SK-N-SH (cell line): ENCODE data around the gene AGPAT3. TPM values are rescaled to one million over a fixed set of nuclear protein-coding genes. Genes with fewer than 3 reads are reported as not detected.

Experiments
- CTCF ChIA-PET: fragments of 300-600, 350-600 bp; formaldehyde crosslinking; extraction: SDS; loops from one replicate; lab custom pipeline; 2021; lab: Yijun Ruan, JAX
- POLR2A ChIA-PET: fragments of 350-600 bp; sonication (Branson Sonifier 250); formaldehyde crosslinking; extraction: SDS; loops from one replicate; lab custom pipeline; 2020; ENCODE audit warnings: antibody characterized with exemption, inconsistent platforms; lab: Yijun Ruan, JAX
- DNase-seq: peaks from one replicate; pipeline ENCODE4 v3.0.0; 2012
- H2AFZ ChIP-seq: fragments of 200-600 bp; sonication (generic); 2 replicates; pipeline ENCODE4 v1.8.1; 2016; ENCODE audit warnings: antibody characterized with exemption, mild to moderate bottlenecking, low read depth
- H3F3A ChIP-seq: fragments of 200-600 bp; sonication (generic); replicated peaks from 2 replicates; pipeline ENCODE3; 2016; ENCODE audit warnings: antibody characterized with exemption, mild to moderate bottlenecking; ENCODE audit not compliant: insufficient read depth
- H3K27ac ChIP-seq, 2 experiments: fragments of 200-500 bp in 1 of 2; fragments of 200-600 bp in 1 of 2; sonication (Bioruptor generic) in 1 of 2; sonication (generic), shearing (Covaris generic) in 1 of 2; 2 replicates each; pipeline versions ENCODE4 v1.5.1 to v1.6.1; 2014 to 2016; ENCODE audit warnings: low read depth in 2 of 2, inconsistent platforms in 1 of 2, low read length in 1 of 2, mild to moderate bottlenecking in 1 of 2, mixed read lengths in 1 of 2
- H3K27me3 ChIP-seq: fragments of 200-600 bp; sonication (generic), shearing (Covaris generic); 2 replicates; pipeline ENCODE4 v1.6.1; 2016; ENCODE audit warnings: mixed run types; ENCODE audit not compliant: insufficient read depth
- H3K36me3 ChIP-seq, 2 experiments: fragments of 200-500 bp in 1 of 2; fragments of 200-600 bp in 1 of 2; sonication (Bioruptor generic) in 1 of 2; sonication (generic) in 1 of 2; replicated peaks in 1 of 2; 2 replicates each; pipeline versions ENCODE3 to v1.5.1; 2014 to 2016; ENCODE audit warnings: low read length in 1 of 2, mild to moderate bottlenecking in 1 of 2; ENCODE audit not compliant: insufficient read depth in 2 of 2, control insufficient read depth in 1 of 2
- H3K4me1 ChIP-seq, 2 experiments: fragments of 200-500 bp in 1 of 2; fragments of 200-600 bp in 1 of 2; sonication (Bioruptor generic) in 1 of 2; sonication (generic), shearing (Covaris generic) in 1 of 2; 2 replicates each; pipeline versions ENCODE4 v1.5.1 to v1.6.1; 2014 to 2016; ENCODE audit warnings: low read depth in 1 of 2, low read length in 1 of 2, mixed run types in 1 of 2; ENCODE audit not compliant: insufficient read depth in 2 of 2, control insufficient read depth in 1 of 2
- H3K4me2 ChIP-seq: fragments of 200-600 bp; sonication (generic), shearing (Covaris generic); 2 replicates; pipeline ENCODE4 v1.6.1; 2017; ENCODE audit warnings: mixed run types
- H3K4me3 ChIP-seq, 2 experiments: fragments of 200-500 bp in 1 of 2; fragments of 200-600 bp in 1 of 2; sonication (Bioruptor generic) in 1 of 2; sonication (generic), shearing (Covaris generic) in 1 of 2; 2 replicates each; pipeline versions ENCODE4 v1.5.1 to v1.8.1; 2014 to 2016; ENCODE audit warnings: low read depth in 2 of 2, inconsistent platforms in 1 of 2, low read length in 1 of 2, mild to moderate bottlenecking in 1 of 2, mixed read lengths in 1 of 2, moderate library complexity in 1 of 2
- H3K79me2 ChIP-seq: fragments of 200-600 bp; sonication (generic); 2 replicates; pipeline ENCODE4 v1.8.1; 2017; ENCODE audit warnings: mild to moderate bottlenecking; ENCODE audit not compliant: insufficient read depth
- H3K9ac ChIP-seq: fragments of 200-600 bp; sonication (generic); 2 replicates; pipeline ENCODE4 v1.6.1; 2017; ENCODE audit warnings: mixed run types
- H3K9me2 ChIP-seq: fragments of 200-600 bp; sonication (generic); 2 replicates; pipeline ENCODE4 v1.6.1; 2017; ENCODE audit warnings: mixed run types
- H3K9me3 ChIP-seq: fragments of 200-600 bp; sonication (generic); 2 replicates; pipeline ENCODE4 v1.6.1; 2017; ENCODE audit warnings: mixed run types, mild to moderate bottlenecking, moderate library complexity
- H4K20me1 ChIP-seq: fragments of 200-600 bp; sonication (generic); 2 replicates; pipeline ENCODE4 v1.6.1; 2017; ENCODE audit warnings: mild to moderate bottlenecking, mixed run types; ENCODE audit not compliant: insufficient read depth
- CHD2 ChIP-seq: fragments of 150-350 bp; IDR thresholded peaks from 2 replicates; pipeline ENCODE4 v1.6.1; 2018; ENCODE audit warnings: low read length; ENCODE audit not compliant: partially characterized antibody
- EZH2phosphoT487 ChIP-seq: fragments of 200-600 bp; sonication (generic); IDR thresholded peaks from 2 replicates; pipeline ENCODE4 v1.6.1; 2017; ENCODE audit warnings: low read depth, mixed run types, mild to moderate bottlenecking, antibody characterized with exemption, moderate library complexity, borderline replicate concordance
- FOXM1 ChIP-seq: IDR thresholded peaks from 2 replicates; pipeline ENCODE4 v1.4.0; 2012; ENCODE audit warnings: low read depth, mild to moderate bottlenecking
- IRF3 ChIP-seq: fragments of 150-350 bp; IDR thresholded peaks from 2 replicates; pipeline ENCODE4 v1.6.1; 2016; ENCODE audit warnings: mild to moderate bottlenecking, low read depth, low read length
- RAD21 ChIP-seq: IDR thresholded peaks from 2 replicates; pipeline ENCODE4 v1.6.1; 2012; ENCODE audit warnings: mild to moderate bottlenecking, low read length
- REST ChIP-seq: IDR thresholded peaks from 2 replicates; pipeline ENCODE4 v1.6.1; 2012; ENCODE audit warnings: mild to moderate bottlenecking, low read depth, low read length, moderate library complexity
- TAF1 ChIP-seq: IDR thresholded peaks from 2 replicates; pipeline ENCODE4 v1.6.1; 2012; ENCODE audit warnings: low read depth, mild to moderate bottlenecking, low read length, moderate library complexity, borderline replicate concordance
- TEAD4 ChIP-seq: IDR thresholded peaks from 2 replicates; pipeline ENCODE4 v1.4.0; 2012; ENCODE audit warnings: mild to moderate bottlenecking, borderline replicate concordance; ENCODE audit not compliant: insufficient read depth
- USF1 ChIP-seq: IDR thresholded peaks from 2 replicates; pipeline ENCODE4 v1.4.0; 2012; ENCODE audit warnings: low read depth, borderline replicate concordance
- ZBTB33 ChIP-seq: IDR thresholded peaks from 2 replicates; pipeline ENCODE4 v1.4.0; 2012; ENCODE audit warnings: low read depth, borderline replicate concordance
- WGBS: methylation state at CpG from one replicate; pipeline ENCODE4 v1.1.6; 2017; ENCODE audit warnings: low lambda C conversion rate; 5-methylcytosine and 5-hydroxymethylcytosine counted together
- polyA plus RNA-seq, 3 experiments: library from polyadenylated mRNA; depleted of rRNA; stranded (reverse); fragments of >200 nt; gene quantifications; 2 replicates each; pipeline ENCODE4 v1.2.3, GENCODE V29; 2012

AGPAT3 gene
- polyA plus RNA-seq, 1 of the 3 experiments (the other 2 are of a cell fraction), result 35.3 TPM

GRCh38 chr21:43816611-43817071, 48.4 kb upstream of the AGPAT3 start:
- Histone ChIP-seq H3K27ac (no peak overlapping the region), H3K4me1 (no peaks in the 10 kb centered on the region), H2AFZ (no peak overlapping the region), H3K79me2 (no peaks in the 10 kb centered on the region), H3F3A (no peaks in the 10 kb centered on the region), H3K27me3 (no peaks in the 10 kb centered on the region), H3K4me3 (no peak overlapping the region), H3K36me3 (no peaks in the 10 kb centered on the region), H3K9ac (no peak overlapping the region), H3K9me3 (no peaks in the 10 kb centered on the region), H3K9me2 (no peaks in the 10 kb centered on the region), H4K20me1 (no peaks in the 10 kb centered on the region), H3K4me2 (no peak overlapping the region)
- no peak for DNase-seq
- no peak for TF ChIP-seq RAD21
- TF ChIP-seq TEAD4, result no peak
- no peak for TF ChIP-seq IRF3
- no peak for TF ChIP-seq CHD2
- no peak for TF ChIP-seq EZH2phosphoT487
- TF ChIP-seq USF1, result no peak
- TF ChIP-seq TAF1, result no peak
- no peak for TF ChIP-seq REST
- no peak for TF ChIP-seq ZBTB33
- no peak for TF ChIP-seq FOXM1
- CTCF ChIA-PET, result interaction anchor here (1.2 to 1.7 kb wide), 4 partner anchors 10 to 157 kb away, joined by 3 to 4 read pairs (median 4); no protein-coding TSS in a partner anchor
- POLR2A ChIA-PET, result no interaction called here
- whole genome bisulfite sequencing, result 54% methylated on average over 3 of the region's 14 CpGs
